Mesendoderm (in vitro differentiated cells): ENCODE measurements around the gene ANO7.

Experiments used
- DNase-seq: peaks from one replicate; pipeline ENCODE4 v3.0.0; 2013
- H2AK5ac ChIP-seq: 2 replicates; pipeline ENCODE4 v1.6.1; 2013; ENCODE audit warnings: low read length, inconsistent platforms
- H2BK120ac ChIP-seq: 2 replicates; pipeline ENCODE4 v1.6.1; 2013; ENCODE audit warnings: low read depth, mild to moderate bottlenecking, low read length, moderate library complexity, mixed read lengths
- H2BK15ac ChIP-seq: replicated peaks from 2 replicates; pipeline ENCODE4 v1.6.1; 2013; ENCODE audit warnings: low read depth, mild to moderate bottlenecking, moderate library complexity
- H2BK5ac ChIP-seq: 2 replicates; pipeline ENCODE4 v1.6.1; 2013; ENCODE audit warnings: low read length, inconsistent platforms
- H3K18ac ChIP-seq: 2 replicates; pipeline ENCODE4 v1.6.1; 2013; ENCODE audit warnings: mild to moderate bottlenecking, low read length, mixed read lengths
- H3K23ac ChIP-seq: one replicate; pipeline ENCODE4 v1.6.1; 2013; ENCODE audit warnings: low read length
- H3K27ac ChIP-seq: 2 replicates; pipeline ENCODE4 v1.5.1; 2013; ENCODE audit warnings: low read depth, mild to moderate bottlenecking, inconsistent platforms, low read length, moderate library complexity
- H3K27me3 ChIP-seq: 2 replicates; pipeline ENCODE4 v1.6.1; 2013; ENCODE audit warnings: low read length, control low read depth, mild to moderate bottlenecking, inconsistent platforms; ENCODE audit not compliant: insufficient read depth, poor library complexity
- H3K36me3 ChIP-seq: 2 replicates; pipeline ENCODE4 v1.6.1; 2013; ENCODE audit warnings: low read length, inconsistent platforms; ENCODE audit not compliant: control insufficient read depth, insufficient read depth
- H3K4ac ChIP-seq: one replicate; pipeline ENCODE4 v1.6.1; 2013; ENCODE audit warnings: low read depth, mild to moderate bottlenecking, low read length, moderate library complexity
- H3K4me1 ChIP-seq: 2 replicates; pipeline ENCODE4 v1.6.1; 2013; ENCODE audit warnings: low read depth, low read length, inconsistent platforms; ENCODE audit not compliant: control insufficient read depth
- H3K4me2 ChIP-seq: 2 replicates; pipeline ENCODE4 v1.6.1; 2013; ENCODE audit warnings: low read length
- H3K4me3 ChIP-seq: 2 replicates; pipeline ENCODE4 v1.5.1; 2013; ENCODE audit warnings: mild to moderate bottlenecking, low read length
- H3K56ac ChIP-seq: one replicate; pipeline ENCODE4 v1.6.1; 2013; ENCODE audit warnings: low read length
- H3K79me1 ChIP-seq: 2 replicates; pipeline ENCODE4 v1.6.1; 2013; ENCODE audit warnings: low read length, inconsistent platforms
- H3K79me2 ChIP-seq: 2 replicates; pipeline ENCODE4 v1.6.1; 2013; ENCODE audit warnings: mild to moderate bottlenecking, low read length; ENCODE audit not compliant: control insufficient read depth, insufficient read depth
- H3K9ac ChIP-seq: 2 replicates; pipeline ENCODE4 v1.6.1; 2013; ENCODE audit warnings: low read length, inconsistent platforms
- H4K5ac ChIP-seq: one replicate; pipeline ENCODE4 v1.6.1; 2013; ENCODE audit warnings: low read length
- H4K8ac ChIP-seq: one replicate; pipeline ENCODE4 v1.6.1; 2013; ENCODE audit warnings: low read depth, mild to moderate bottlenecking, control low read depth, low read length, moderate library complexity
- WGBS: extraction: QIAGEN DNeasy Blood & Tissue Kit; methylation state at CpG from one replicate; pipeline ENCODE4 v1.1.7; 2013; ENCODE audit warnings: low lambda C conversion rate, missing lambda C conversion rate; ENCODE audit not compliant: insufficient coverage; ENCODE audit errors: extremely low coverage; 5-methylcytosine and 5-hydroxymethylcytosine counted together

ANO7 gene

DNA sequence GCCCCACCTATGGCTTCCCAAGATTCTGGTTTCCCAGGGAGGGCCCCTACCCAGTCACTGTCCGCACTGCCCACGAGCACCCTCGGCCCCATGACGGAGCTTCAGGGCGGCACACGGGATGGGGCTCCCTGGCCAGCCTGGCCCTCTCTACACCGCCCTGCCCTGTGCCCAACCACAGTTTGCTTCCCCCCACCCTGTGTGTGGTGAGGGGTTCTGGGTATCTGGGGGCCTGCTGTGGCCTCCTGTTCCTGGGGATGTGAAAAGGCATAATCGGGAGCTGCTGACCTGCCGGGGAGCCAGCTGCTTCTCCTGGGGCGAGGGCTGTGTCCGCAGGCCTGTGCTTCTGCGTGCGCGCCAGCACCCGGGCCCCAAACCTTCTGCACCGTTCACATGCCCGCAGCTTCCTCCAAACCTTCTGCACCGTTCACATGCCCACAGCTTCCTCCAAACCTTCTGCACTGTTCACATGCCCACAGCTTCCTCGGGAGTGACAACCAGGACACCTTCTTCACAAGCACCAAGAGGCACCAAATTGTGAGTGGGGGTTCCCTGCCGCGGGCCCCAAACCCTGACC is 12.4 kb downstream of the ANO7 start:
- no CpG with 5 or more reads among the region's 21 CpGs for WGBS
- Histone ChIP-seq H2BK15ac (no peak overlapping the region), H4K5ac (no peak overlapping the region), H3K4me3 (no peak overlapping the region), H3K18ac (no peak overlapping the region), H3K27me3 (no peaks in the 10 kb centered on the region), H3K79me2 (no peaks in the 10 kb centered on the region), H3K9ac (no peak overlapping the region), H3K23ac (no peak overlapping the region), H3K4ac (no peak overlapping the region), H4K8ac (no peak overlapping the region), H3K56ac (no peak overlapping the region), H2BK5ac (no peak overlapping the region), H3K36me3 (no peaks in the 10 kb centered on the region), H3K4me2 (no peak overlapping the region), H2AK5ac (no peak overlapping the region), H3K4me1 (no peaks in the 10 kb centered on the region), H2BK120ac (no peak overlapping the region), H3K27ac (no peak overlapping the region), H3K79me1 (no peaks in the 10 kb centered on the region)
- DNase-seq, result no peak

DNA sequence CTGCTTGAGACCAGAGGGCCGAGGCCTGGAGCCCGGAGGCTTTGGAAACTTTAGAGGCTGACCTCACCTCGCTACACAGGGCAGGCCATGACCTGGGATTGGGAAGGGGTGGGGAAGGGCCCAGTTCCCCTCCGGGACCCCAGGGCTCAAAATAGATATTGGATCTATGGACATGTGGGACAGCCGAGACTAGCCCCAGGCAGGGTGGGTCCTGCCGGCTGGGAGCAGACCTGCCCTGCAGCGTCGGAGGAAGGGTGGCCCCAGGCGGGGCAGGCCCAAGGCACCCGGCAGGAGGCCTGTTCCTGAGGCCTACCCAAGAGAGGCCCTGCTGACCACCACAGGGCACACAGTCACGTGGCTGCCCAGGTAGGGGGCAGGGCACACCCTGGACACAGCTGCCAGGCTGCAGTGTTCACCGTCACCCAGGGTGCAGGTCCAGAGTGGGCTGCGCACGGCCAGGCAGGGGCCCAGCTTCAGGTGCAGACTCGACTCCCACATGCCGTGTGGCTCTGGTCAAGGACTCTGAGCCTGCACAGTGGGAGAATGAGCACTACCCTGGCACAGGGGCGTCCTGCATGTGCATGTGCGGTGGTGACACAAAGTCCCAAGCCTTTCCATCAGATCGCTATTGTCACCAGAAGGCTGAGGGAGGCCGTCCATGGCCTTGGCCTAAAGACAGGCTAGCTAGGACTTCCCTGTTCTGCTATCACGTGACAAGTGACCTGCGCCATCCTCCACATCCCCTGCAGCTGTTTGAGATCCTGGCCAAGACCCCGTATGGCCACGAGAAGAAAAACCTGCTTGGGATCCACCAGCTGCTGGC is 13.2 kb downstream of the ANO7 start:
- Histone ChIP-seq H3K4me3 (no peak overlapping the region), H3K4ac (no peak overlapping the region), H3K36me3 (no peaks in the 10 kb centered on the region), H3K56ac (no peak overlapping the region), H3K4me2 (no peak overlapping the region), H2BK15ac (no peak overlapping the region), H4K8ac (no peak overlapping the region), H3K27ac (no peak overlapping the region), H2BK5ac (no peak overlapping the region), H3K79me1 (no peaks in the 10 kb centered on the region), H3K79me2 (no peaks in the 10 kb centered on the region), H3K18ac (no peak overlapping the region), H4K5ac (no peak overlapping the region), H2BK120ac (no peak overlapping the region), H3K4me1 (no peaks in the 10 kb centered on the region), H3K9ac (no peak overlapping the region), H3K23ac (no peak overlapping the region), H2AK5ac (no peak overlapping the region), H3K27me3 (no peaks in the 10 kb centered on the region)
- no CpG with 5 or more reads among the region's 24 CpGs for WGBS
- DNase-seq, result no peak

DNA sequence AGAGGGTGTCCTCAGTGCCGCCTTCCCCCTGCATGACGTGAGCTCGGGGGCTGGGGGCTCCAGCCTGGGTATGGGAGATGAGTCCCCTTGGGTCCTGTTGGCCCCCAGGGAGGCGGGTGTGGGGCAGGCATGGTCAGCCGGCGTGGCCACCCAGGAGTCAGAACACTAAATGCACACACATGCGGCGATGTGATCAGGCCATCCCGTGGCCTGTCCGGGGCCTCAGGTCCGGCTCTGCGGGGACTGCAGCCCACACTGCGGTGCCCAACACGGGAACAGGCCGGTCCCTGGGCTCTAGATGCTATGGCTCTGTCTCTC is 13.8 kb downstream of the ANO7 start:
- Histone ChIP-seq H3K23ac (no peak overlapping the region), H2BK15ac (no peak overlapping the region), H2BK5ac (no peak overlapping the region), H3K27me3 (no peaks in the 10 kb centered on the region), H3K4me2 (no peak overlapping the region), H3K4ac (no peak overlapping the region), H3K4me3 (no peak overlapping the region), H3K18ac (no peak overlapping the region), H3K27ac (no peak overlapping the region), H4K8ac (no peak overlapping the region), H3K9ac (no peak overlapping the region), H3K79me2 (no peaks in the 10 kb centered on the region), H2AK5ac (no peak overlapping the region), H3K36me3 (no peaks in the 10 kb centered on the region), H3K79me1 (no peaks in the 10 kb centered on the region), H2BK120ac (no peak overlapping the region), H4K5ac (no peak overlapping the region), H3K56ac (no peak overlapping the region), H3K4me1 (no peaks in the 10 kb centered on the region)
- no peak for DNase-seq
- WGBS, result no CpG with 5 or more reads among the region's 15 CpGs

DNA sequence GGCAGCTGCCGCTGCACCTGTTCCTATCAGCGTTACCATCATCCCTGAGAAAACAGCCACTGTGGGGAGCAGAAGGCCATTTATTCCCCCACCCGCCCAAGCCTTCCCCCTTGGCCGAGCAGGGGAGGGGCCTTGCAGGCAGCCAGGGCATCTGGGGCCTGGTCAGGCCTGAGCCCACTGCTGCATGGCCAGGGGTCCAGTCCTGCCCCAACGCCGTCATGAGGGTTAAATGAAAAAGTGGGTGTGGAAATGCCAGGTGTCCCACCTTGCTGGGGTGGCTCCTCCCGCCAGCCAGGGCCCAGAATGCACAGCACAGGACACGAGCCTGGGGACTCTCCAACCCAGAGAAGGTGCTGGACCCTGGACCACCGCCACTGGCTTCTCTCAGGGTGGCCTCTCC is 14.2 kb downstream of the ANO7 start:
- H3K4ac ChIP-seq, result no peak overlapping the region
- H3K56ac ChIP-seq, result no peak overlapping the region
- no peaks in the 10 kb centered on the region for H3K36me3 ChIP-seq
- H3K4me3 ChIP-seq, result no peak overlapping the region
- WGBS, result no CpG with 5 or more reads among the region's 9 CpGs
- no peak overlapping the region for H3K18ac ChIP-seq
- no peaks in the 10 kb centered on the region for H3K79me2 ChIP-seq
- no peak overlapping the region for H3K4me2 ChIP-seq
- H3K9ac ChIP-seq, result no peak overlapping the region
- no peak overlapping the region for H4K5ac ChIP-seq
- H3K27me3 ChIP-seq, result no peaks in the 10 kb centered on the region
- no peak overlapping the region for H2BK120ac ChIP-seq
- no peak overlapping the region for H3K27ac ChIP-seq
- H4K8ac ChIP-seq, result no peak overlapping the region
- H2BK5ac ChIP-seq, result no peak overlapping the region
- H3K79me1 ChIP-seq, result no peaks in the 10 kb centered on the region
- H2BK15ac ChIP-seq, result no peak overlapping the region
- no peak for DNase-seq
- no peak overlapping the region for H3K23ac ChIP-seq
- no peaks in the 10 kb centered on the region for H3K4me1 ChIP-seq
- H2AK5ac ChIP-seq, result no peak overlapping the region

DNA sequence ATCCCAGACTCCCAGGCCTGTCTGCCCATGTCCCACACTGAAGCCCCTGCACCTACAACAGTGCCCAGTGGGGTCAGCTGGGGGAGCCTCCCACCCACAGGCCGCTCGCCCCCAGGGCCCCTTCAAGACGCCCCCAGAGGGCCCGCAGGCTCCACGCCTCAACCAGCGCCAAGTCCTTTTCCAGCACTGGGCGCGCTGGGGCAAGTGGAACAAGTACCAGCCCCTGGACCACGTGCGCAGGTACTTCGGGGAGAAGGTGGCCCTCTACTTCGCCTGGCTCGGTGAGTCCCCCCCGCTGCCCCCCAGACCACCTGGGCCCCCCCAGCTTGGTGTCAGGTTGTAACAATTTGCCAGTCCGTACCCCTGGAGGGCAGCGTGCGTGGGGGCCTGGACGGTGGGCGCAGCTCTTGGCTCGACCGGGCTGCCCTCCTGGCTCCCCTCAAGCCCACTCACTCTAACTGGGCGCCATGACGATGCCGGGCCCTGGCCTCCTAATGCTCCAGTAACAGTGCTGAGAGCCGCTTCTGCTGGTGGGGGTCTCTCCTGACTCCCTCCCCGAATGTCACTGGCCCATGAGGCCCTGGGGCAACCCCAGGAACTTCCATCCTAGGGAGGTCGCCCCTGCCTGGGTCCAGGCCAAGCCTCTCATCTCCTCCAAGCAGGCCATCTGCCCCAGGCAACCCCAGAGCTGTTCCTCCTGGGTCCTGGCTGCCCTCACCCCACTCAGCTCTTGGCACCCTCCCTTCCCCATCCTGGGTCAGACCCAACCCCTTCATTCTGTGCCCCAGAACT is 14.9 kb downstream of the ANO7 start:
- H3K79me2 ChIP-seq, result no peaks in the 10 kb centered on the region
- H2BK5ac ChIP-seq, result no peak overlapping the region
- no peak overlapping the region for H3K23ac ChIP-seq
- no CpG with 5 or more reads among the region's 27 CpGs for WGBS
- no peak overlapping the region for H3K56ac ChIP-seq
- H3K18ac ChIP-seq, result no peak overlapping the region
- H2AK5ac ChIP-seq, result no peak overlapping the region
- H2BK120ac ChIP-seq, result no peak overlapping the region
- H3K4me1 ChIP-seq, result no peaks in the 10 kb centered on the region
- no peak overlapping the region for H3K4me2 ChIP-seq
- H2BK15ac ChIP-seq, result no peak overlapping the region
- no peak overlapping the region for H4K5ac ChIP-seq
- H3K4me3 ChIP-seq, result no peak overlapping the region
- H4K8ac ChIP-seq, result no peak overlapping the region
- no peak for DNase-seq
- no peak overlapping the region for H3K27ac ChIP-seq
- H3K79me1 ChIP-seq, result no peaks in the 10 kb centered on the region
- no peak overlapping the region for H3K9ac ChIP-seq
- no peaks in the 10 kb centered on the region for H3K36me3 ChIP-seq
- no peaks in the 10 kb centered on the region for H3K27me3 ChIP-seq
- H3K4ac ChIP-seq, result no peak overlapping the region
